Body of pancreas (tissue), 4 donors: ENCODE measurements around the gene GORASP1. TPM values are rescaled to one million over a fixed set of nuclear protein-coding genes. Genes with fewer than 3 reads are reported as not detected.

Source experiments
- ATAC-seq: fragments of 150-250 bp; one replicate; pipeline ENCODE4 v1.9.1; 2016
- DNase-seq, 4 donors: peaks; one replicate each; pipeline ENCODE4 v3.0.0-alpha.2; 2019
- H3K27ac ChIP-seq, 4 donors: fragments of 200-600 bp; sonication (generic); 1 replicate in 3 of 4; 2 replicates in 1 of 4; pipeline versions ENCODE4 v1.5.1 to v1.6.1; 2016 to 2019; ENCODE audit warnings: mild to moderate bottlenecking in 1 of 4, mixed read lengths in 1 of 4, moderate library complexity in 1 of 4
- H3K27me3 ChIP-seq, 2 donors: fragments of 200-600 bp; sonication (generic); one replicate each; pipeline ENCODE4 v1.6.0; 2016; ENCODE audit warnings: mild to moderate bottlenecking in 1 of 2
- H3K36me3 ChIP-seq, 2 donors: fragments of 200-600 bp; sonication (generic); replicated peaks in 1 of 2; 2 replicates each; pipeline ENCODE4 v1.5.1; 2016; ENCODE audit warnings: low read depth in 2 of 2; ENCODE audit not compliant: insufficient read depth in 1 of 2
- H3K4me1 ChIP-seq: fragments of 200-600 bp; sonication (generic); one replicate; pipeline ENCODE4 v1.6.0; 2016
- H3K4me3 ChIP-seq, 2 donors: fragments of 200-600 bp; sonication (generic); 1 replicate in 1 of 2; 2 replicates in 1 of 2; pipeline ENCODE4 v1.5.1; 2016 to 2019
- H3K9me3 ChIP-seq, 3 donors: fragments of 200-600 bp; sonication (generic); 1 replicate in 2 of 3; 2 replicates in 1 of 3; pipeline ENCODE4 v1.5.1; 2016
- CTCF ChIP-seq, 7 experiments: fragments of 450-650 bp in 4 of 7; fragments of 200-600 bp in 3 of 7; sonication (generic) in 3 of 7; IDR thresholded peaks; one replicate each; pipeline ENCODE4 v1.5.1; 2016 to 2019; ENCODE audit warnings: antibody characterized with exemption in 7 of 7
- POLR2A ChIP-seq, 3 donors: fragments of 450-650 bp; IDR thresholded peaks; one replicate each; pipeline ENCODE4 v1.6.1; 2016; ENCODE audit warnings: antibody characterized with exemption in 3 of 3, mild to moderate bottlenecking in 2 of 3
- WGBS, 2 donors: methylation state at CpG; one replicate each; pipeline ENCODE4 v1.1.5; 2017; 5-methylcytosine and 5-hydroxymethylcytosine counted together
- intact Hi-C: fragments of 100-400 bp; cut with DNase I; formaldehyde crosslinking; loops from one replicate; pipeline ENCODE4 v1.15.1; 2023
- total RNA-seq, 2 donors: library from RNA; depleted of rRNA; stranded (reverse); fragments of >200 nt; gene quantifications; one replicate each; pipeline ENCODE4 v1.1.0, GENCODE V29; 2016

Gene GORASP1
- total RNA-seq, 2 donors from 2014 or later: 38.4 to 53.1 TPM

DNA sequence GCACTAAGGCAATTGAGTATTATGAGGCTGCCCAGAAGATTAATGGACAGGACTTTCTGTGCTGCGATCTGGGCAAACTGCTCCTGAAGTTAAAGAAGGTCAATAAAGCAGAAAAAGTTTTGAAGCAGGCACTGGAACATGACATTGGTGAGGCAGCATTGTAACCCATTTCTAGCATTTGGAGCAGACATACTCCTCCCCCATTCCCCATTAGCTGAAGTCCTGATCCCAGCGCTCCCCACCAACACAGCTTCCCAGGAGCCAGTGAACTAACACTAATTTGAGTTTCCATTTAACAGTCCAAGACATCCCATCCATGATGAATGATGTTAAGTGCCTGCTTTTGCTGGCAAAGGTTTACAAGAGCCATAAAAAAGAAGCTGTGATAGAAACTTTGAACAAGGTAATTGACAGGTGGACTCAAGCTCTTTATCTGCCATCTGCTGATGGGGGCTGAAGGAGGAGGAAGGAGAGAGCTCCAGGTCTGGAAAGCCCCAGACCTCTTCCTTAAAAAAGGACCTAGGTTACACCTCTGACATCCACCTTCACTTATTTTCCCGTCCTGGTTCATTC lies 23.4 kb upstream of the GORASP1 start:
- DNase-seq: peak in 1 of 4 donors; percentile 4
- intact Hi-C loops: no loop called here
- peak overlapping the region in 3 of 4 donors; percentile 9 to 27 (median 12) for H3K27ac ChIP-seq
- H3K4me1 ChIP-seq: peaks cover 40% of the 10 kb centered on the region
- ATAC-seq: no peak
- no peaks in the 10 kb centered on the region for H3K27me3 ChIP-seq
- no peak for TF ChIP-seq CTCF (IDR thresholded peaks at IDR 0.05)
- TF ChIP-seq POLR2A (IDR thresholded peaks at IDR 0.05): no peak
- 66 to 86% methylated on average over 3 of the region's 3 CpGs for WGBS, 2 donors
- H3K36me3 ChIP-seq: no peaks in the 10 kb centered on the region
- no peaks in the 10 kb centered on the region for H3K9me3 ChIP-seq
- no peak overlapping the region for H3K4me3 ChIP-seq

- H3K9me3 ChIP-seq: no peaks in the 10 kb centered on the region
- WGBS, 2 donors: 88 to 93% methylated on average over 6 of the region's 6 CpGs
- H3K27ac ChIP-seq: peak overlapping the region in 3 of 4 donors; percentile 9 to 27 (median 12)
- intact Hi-C loops: no loop called here
- TF ChIP-seq POLR2A (IDR thresholded peaks at IDR 0.05) (no peak), CTCF (IDR thresholded peaks at IDR 0.05) (no peak)
- peak in 1 of 4 donors; percentile 1 for DNase-seq
- no peak overlapping the region for H3K4me3 ChIP-seq
- peaks cover 41% of the 10 kb centered on the region for H3K4me1 ChIP-seq
- no peak for ATAC-seq
- H3K27me3 ChIP-seq: no peaks in the 10 kb centered on the region
- no peaks in the 10 kb centered on the region for H3K36me3 ChIP-seq
These were observed 22.6 kb upstream of the GORASP1 start for GRCh38 chr3:39130026-39130425.

- TF ChIP-seq CTCF (IDR thresholded peaks at IDR 0.05): no peak
- no peak for TF ChIP-seq POLR2A (IDR thresholded peaks at IDR 0.05)
- Histone ChIP-seq H3K4me3 (no peak overlapping the region), H3K27ac (no peak overlapping the region), H3K27me3 (no peaks in the 10 kb centered on the region), H3K4me1 (peaks cover 42% of the 10 kb centered on the region), H3K36me3 (no peaks in the 10 kb centered on the region), H3K9me3 (no peaks in the 10 kb centered on the region)
- intact Hi-C loops: no loop called here
- WGBS, 2 donors: 88 to 92% methylated on average over 5 to 7 of the region's 7 CpGs
- DNase-seq (peak in 1 of 4 donors; percentile 1), ATAC-seq (no peak)
These were observed 21.5 kb upstream of the GORASP1 start for GRCh38 chr3:39128951-39129350.

DNA sequence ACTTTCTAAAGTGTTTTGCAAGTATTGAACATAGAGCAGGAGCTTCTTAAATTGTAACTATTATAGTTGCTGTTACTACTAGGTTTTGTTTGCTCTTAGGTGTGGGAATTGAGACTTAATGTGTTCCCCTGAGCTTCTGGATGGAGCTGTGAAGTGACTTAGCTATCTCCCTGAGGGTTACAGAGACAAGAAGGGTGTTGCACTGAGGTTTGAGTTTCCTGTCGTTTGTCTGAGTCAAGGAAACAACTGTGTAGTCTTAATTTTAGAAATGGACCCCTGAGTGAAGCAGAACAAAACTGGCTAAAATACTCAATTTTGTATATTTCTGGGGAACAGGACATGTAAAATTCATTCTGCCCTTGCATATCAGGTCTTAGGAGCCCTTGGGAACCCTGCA lies 20.5 kb upstream of the GORASP1 start:
- WGBS, 2 donors: 36 to 41% methylated on average over 1 of the region's 1 CpG
- Histone ChIP-seq H3K9me3 (no peaks in the 10 kb centered on the region), H3K27me3 (no peaks in the 10 kb centered on the region), H3K4me1 (peaks cover 42% of the 10 kb centered on the region), H3K27ac (peak overlapping the region in 1 of 4 donors; percentile 73), H3K4me3 (no peak overlapping the region), H3K36me3 (no peaks in the 10 kb centered on the region)
- intact Hi-C loops: no loop called here
- DNase-seq: no peak
- no peak for ATAC-seq
- TF ChIP-seq CTCF (IDR thresholded peaks at IDR 0.05) (no peak), POLR2A (IDR thresholded peaks at IDR 0.05) (no peak)

GRCh38 chr3:39127269-39127907 lies 20.0 kb upstream of the GORASP1 start:
- peak overlapping the region in 3 of 4 donors; percentile 73 to 89 (median 75) for H3K27ac ChIP-seq
- 72 to 75% methylated on average over 7 of the region's 7 CpGs for WGBS, 2 donors
- H3K4me1 ChIP-seq: peaks cover 42% of the 10 kb centered on the region
- ATAC-seq (no peak), DNase-seq (peak in 1 of 4 donors; percentile 32)
- H3K36me3 ChIP-seq: no peaks in the 10 kb centered on the region
- H3K27me3 ChIP-seq: no peaks in the 10 kb centered on the region
- TF ChIP-seq POLR2A (IDR thresholded peaks at IDR 0.05): no peak
- no peak for TF ChIP-seq CTCF (IDR thresholded peaks at IDR 0.05)
- H3K4me3 ChIP-seq: no peak overlapping the region
- intact Hi-C loops: no loop called here
- no peaks in the 10 kb centered on the region for H3K9me3 ChIP-seq
